ENCODE measurements around the gene NMNAT1. TPM values are rescaled to one million over a fixed set of nuclear protein-coding genes. Genes with fewer than 3 reads are reported as not detected.
"Not testable (repeated sequence)": the region's sequence is repeated elsewhere in the genome, so short reads cannot be mapped to it uniquely, and the experiment has no call there.

The NMNAT1 gene
- total RNA-seq, 1 donor from 2014 or later: 7.9 TPM

DNA sequence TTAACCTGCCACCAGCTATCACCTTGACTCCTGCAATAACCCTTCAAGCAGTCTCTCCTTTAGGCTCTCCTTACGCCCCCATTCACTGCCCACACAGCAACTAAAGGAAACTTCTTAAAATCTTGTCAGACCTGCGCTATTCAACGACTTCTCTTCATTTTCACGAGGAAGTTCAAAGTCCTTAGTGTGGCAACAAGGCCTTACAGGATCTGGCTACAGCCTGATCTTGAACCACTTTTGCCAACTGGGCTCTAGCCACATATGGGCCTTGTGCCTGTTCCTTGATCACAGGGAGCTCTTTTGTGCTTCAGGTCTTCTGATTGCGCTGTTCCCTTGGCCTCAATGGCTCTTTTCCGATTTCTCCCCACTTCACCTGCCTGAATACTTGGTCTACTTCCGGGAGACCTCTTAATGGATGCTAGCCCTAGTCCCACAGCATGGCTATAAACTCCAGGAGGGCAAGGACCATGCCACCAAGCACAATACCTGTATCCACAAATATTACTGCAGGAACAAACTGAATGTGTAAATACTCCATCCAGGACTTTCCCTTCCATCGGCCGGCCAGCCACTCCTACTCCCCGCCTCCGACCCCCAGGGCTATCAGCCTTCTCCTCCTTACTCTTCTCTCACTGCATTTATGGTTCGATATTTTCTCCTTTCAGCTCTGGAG lies 30.9 kb upstream of the NMNAT1 start:
- Histone ChIP-seq H3K4me1 (peaks cover 5 to 16% of the 10 kb centered on the region in 2 donors), H3K27ac (peak overlapping the region in 1 of 2 donors; percentile 92), H3K9me3 (no peaks in the 10 kb centered on the region), H3K27me3 (no peaks in the 10 kb centered on the region), H3K4me3 (no peak overlapping the region), H3K36me3 (no peaks in the 10 kb centered on the region)
- DNase-seq (ENCODE audit: low spot score in 2 of 2): peak in 1 of 2 donors; percentile 43
- intact Hi-C loops (cut with DNase I): loop anchor here (5.0 kb wide), 1 partner anchor 325 kb away; the partner anchor contains the start of gene TMEM201
- no peak for TF ChIP-seq CTCF (IDR thresholded peaks at IDR 0.05)

DNA sequence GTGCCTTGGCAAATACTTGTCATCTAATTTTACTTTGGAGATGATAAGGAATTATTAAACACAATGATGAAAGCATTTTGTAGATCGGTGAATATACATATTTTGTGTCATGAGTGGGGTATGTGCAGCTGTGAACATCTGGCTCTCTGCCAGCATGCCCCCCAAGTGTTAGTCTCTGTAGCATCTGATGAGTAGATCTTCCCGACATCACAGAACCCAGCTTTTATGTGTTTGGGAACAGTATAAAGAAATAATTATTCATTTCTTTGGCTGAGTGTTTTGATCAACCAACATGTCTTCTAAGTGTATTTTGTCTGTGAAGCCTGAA lies 28.7 kb upstream of the NMNAT1 start:
- DNase-seq (ENCODE audit: low spot score in 2 of 2): no peak
- Histone ChIP-seq H3K4me1 (peaks cover 0 to 6% of the 10 kb centered on the region in 2 donors), H3K27me3 (no peaks in the 10 kb centered on the region), H3K27ac (no peak overlapping the region), H3K9me3 (no peaks in the 10 kb centered on the region), H3K36me3 (no peaks in the 10 kb centered on the region), H3K4me3 (no peak overlapping the region)
- intact Hi-C loops (cut with DNase I): loop anchor here (5.0 kb wide), 1 partner anchor 327 kb away; the partner anchor contains the start of gene TMEM201
- TF ChIP-seq CTCF (IDR thresholded peaks at IDR 0.05): no peak

DNA sequence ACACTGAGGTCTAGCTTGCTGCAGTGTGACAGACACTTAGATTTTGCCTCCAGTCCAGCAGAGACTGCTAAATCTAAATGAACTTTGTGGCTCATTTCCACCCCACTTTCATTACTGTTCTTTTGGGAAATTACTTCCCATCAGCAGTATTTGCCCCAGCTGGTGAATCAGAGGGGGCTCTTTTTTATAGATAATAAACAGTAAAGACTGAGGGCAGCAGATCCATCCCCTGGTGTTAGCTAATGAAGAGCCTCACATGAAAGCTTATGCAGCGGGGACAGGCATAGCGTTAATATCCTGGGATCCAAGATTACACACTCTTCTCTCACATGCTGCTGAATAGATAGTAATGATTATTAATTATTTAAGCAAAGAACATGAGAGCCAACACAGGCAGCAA lies 26.8 kb upstream of the NMNAT1 start:
- Histone ChIP-seq H3K4me1 (peaks cover 0 to 3% of the 10 kb centered on the region in 2 donors), H3K36me3 (no peaks in the 10 kb centered on the region), H3K4me3 (no peak overlapping the region), H3K27me3 (no peaks in the 10 kb centered on the region), H3K9me3 (no peaks in the 10 kb centered on the region), H3K27ac (no peak overlapping the region)
- intact Hi-C loops (cut with DNase I): no loop called here
- no peak for DNase-seq (ENCODE audit: low spot score in 2 of 2)
- no peak for TF ChIP-seq CTCF (IDR thresholded peaks at IDR 0.05)

GRCh38 chr1:9917495-9917894 lies 25.8 kb upstream of the NMNAT1 start:
- H3K4me1 ChIP-seq; H3K27me3 ChIP-seq; H3K9me3 ChIP-seq; H3K27ac ChIP-seq; H3K36me3 ChIP-seq; intact Hi-C loops (cut with DNase I); DNase-seq (ENCODE audit: low spot score in 2 of 2); H3K4me3 ChIP-seq: not testable (repeated sequence)

GRCh38 chr1:9917901-9918300 lies 25.4 kb upstream of the NMNAT1 start:
- H3K4me1 ChIP-seq: no peaks in the 10 kb centered on the region
- H3K36me3 ChIP-seq: no peaks in the 10 kb centered on the region
- H3K27ac ChIP-seq: no peak overlapping the region
- DNase-seq (ENCODE audit: low spot score in 2 of 2): no peak
- no peaks in the 10 kb centered on the region for H3K27me3 ChIP-seq
- H3K9me3 ChIP-seq: no peaks in the 10 kb centered on the region
- H3K4me3 ChIP-seq: no peak overlapping the region
- intact Hi-C loops (cut with DNase I): no loop called here
- TF ChIP-seq CTCF (IDR thresholded peaks at IDR 0.05): no peak

DNA sequence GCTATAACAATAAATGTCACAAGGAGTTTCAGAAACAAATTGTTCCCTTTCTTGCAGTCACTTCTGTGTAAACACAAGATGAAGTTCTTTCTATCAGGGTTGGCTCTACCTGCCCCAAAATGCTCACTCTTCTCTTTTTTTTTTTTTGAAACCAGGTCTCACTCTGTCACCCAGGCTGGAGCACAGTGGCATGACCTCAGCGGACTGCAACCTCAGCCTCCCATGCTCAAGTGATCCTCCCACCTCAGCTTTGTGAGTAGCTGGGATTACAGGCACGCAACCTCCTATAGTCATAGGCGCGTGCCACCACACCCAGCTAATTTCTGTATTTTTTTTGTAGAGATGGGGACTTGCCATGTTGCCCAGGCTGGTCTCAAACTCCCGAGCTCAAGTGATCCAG lies 22.7 kb upstream of the NMNAT1 start:
- intact Hi-C loops (cut with DNase I): no loop called here
- Histone ChIP-seq H3K27ac (no peak overlapping the region), H3K4me1 (no peaks in the 10 kb centered on the region), H3K36me3 (no peaks in the 10 kb centered on the region), H3K4me3 (no peak overlapping the region), H3K9me3 (no peaks in the 10 kb centered on the region), H3K27me3 (no peaks in the 10 kb centered on the region)
- TF ChIP-seq CTCF (IDR thresholded peaks at IDR 0.05): no peak
- DNase-seq (ENCODE audit: low spot score in 2 of 2): no peak

All from ascending aorta (tissue), 2 donors.